Suprapubic skin (tissue), 4 donors: ENCODE data around the gene BCAN. TPM values are rescaled to one million over a fixed set of nuclear protein-coding genes. Genes with fewer than 3 reads are reported as not detected.

Source experiments
- DNase-seq, 2 donors: peaks; one replicate each; pipeline ENCODE4 v3.0.0-alpha.2; 2019; ENCODE audit warnings: low spot score in 2 of 2
- H3K27ac ChIP-seq: fragments of 200-600 bp; sonication (generic); one replicate; pipeline ENCODE4 v1.5.1; 2019
- H3K27me3 ChIP-seq: fragments of 200-600 bp; sonication (generic); one replicate; pipeline ENCODE4 v1.5.1; 2019
- H3K36me3 ChIP-seq: fragments of 200-600 bp; sonication (generic); one replicate; pipeline ENCODE4 v1.5.1; 2019
- H3K4me1 ChIP-seq: fragments of 200-600 bp; sonication (generic); one replicate; pipeline ENCODE4 v1.5.1; 2019
- H3K4me3 ChIP-seq: fragments of 200-600 bp; sonication (generic); one replicate; pipeline ENCODE4 v1.5.1; 2019; ENCODE audit warnings: mild to moderate bottlenecking
- H3K9me3 ChIP-seq: fragments of 200-600 bp; sonication (generic); one replicate; pipeline ENCODE4 v1.5.1; 2019
- EP300 ChIP-seq: sonication (generic); formaldehyde crosslinking; IDR thresholded peaks from one replicate; pipeline ENCODE4 v1.6.1; 2017; ENCODE audit warnings: antibody characterized with exemption
- POLR2A ChIP-seq, 2 donors: fragments of 450-650 bp; IDR thresholded peaks; one replicate each; pipeline ENCODE4 v1.6.1; 2017; ENCODE audit warnings: antibody characterized with exemption in 2 of 2, mild to moderate bottlenecking in 2 of 2, moderate library complexity in 2 of 2
- POLR2AphosphoS5 ChIP-seq, 3 donors: sonication (generic); formaldehyde crosslinking; IDR thresholded peaks; one replicate each; pipeline ENCODE4 v1.6.1; 2017; ENCODE audit warnings: antibody characterized with exemption in 3 of 3
- WGBS: methylation state at CpG from one replicate; pipeline ENCODE4 v1.1.5; 2018; 5-methylcytosine and 5-hydroxymethylcytosine counted together
- total RNA-seq, 4 donors: library from RNA; depleted of rRNA; stranded (reverse); fragments of >200 nt; gene quantifications; one replicate each; pipeline ENCODE4 v1.1.0, GENCODE V29; 2016
- TF ChIP-seq, protein P1 (sequence below), 2 donors: fragments of 200-600 bp in 1 of 2; fragments of 450-650 bp in 1 of 2; sonication (generic) in 1 of 2; IDR thresholded peaks; one replicate each; pipeline ENCODE4 v1.5.1; 2016 to 2019; ENCODE audit warnings: antibody characterized with exemption in 2 of 2, mild to moderate bottlenecking in 1 of 2, moderate library complexity in 1 of 2

BCAN gene
- total RNA-seq, 4 donors from 2014 or later, result 17.8 to 41.2 (median 29.4) TPM

DNA sequence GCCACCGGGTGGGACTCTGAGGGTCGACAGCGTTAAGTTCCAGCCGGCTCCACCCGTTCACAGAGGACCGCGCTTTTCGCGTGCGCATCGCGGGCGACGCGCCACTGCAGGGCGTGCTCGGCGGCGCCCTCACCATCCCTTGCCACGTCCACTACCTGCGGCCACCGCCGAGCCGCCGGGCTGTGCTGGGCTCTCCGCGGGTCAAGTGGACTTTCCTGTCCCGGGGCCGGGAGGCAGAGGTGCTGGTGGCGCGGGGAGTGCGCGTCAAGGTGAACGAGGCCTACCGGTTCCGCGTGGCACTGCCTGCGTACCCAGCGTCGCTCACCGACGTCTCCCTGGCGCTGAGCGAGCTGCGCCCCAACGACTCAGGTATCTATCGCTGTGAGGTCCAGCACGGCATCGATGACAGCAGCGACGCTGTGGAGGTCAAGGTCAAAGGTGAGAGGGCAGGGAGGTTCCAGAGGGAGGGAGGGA lies 4.9 kb downstream of the BCAN start:
- Histone ChIP-seq H3K36me3 (no peaks in the 10 kb centered on the region), H3K4me3 (no peak overlapping the region), H3K9me3 (no peaks in the 10 kb centered on the region), H3K27ac (no peak overlapping the region), H3K27me3 (peaks cover 100% of the 10 kb centered on the region), H3K4me1 (peaks cover 8% of the 10 kb centered on the region)
- no peak for TF ChIP-seq EP300
- WGBS, result 11% methylated on average over 43 of the region's 51 CpGs
- DNase-seq, result no peak

DNA sequence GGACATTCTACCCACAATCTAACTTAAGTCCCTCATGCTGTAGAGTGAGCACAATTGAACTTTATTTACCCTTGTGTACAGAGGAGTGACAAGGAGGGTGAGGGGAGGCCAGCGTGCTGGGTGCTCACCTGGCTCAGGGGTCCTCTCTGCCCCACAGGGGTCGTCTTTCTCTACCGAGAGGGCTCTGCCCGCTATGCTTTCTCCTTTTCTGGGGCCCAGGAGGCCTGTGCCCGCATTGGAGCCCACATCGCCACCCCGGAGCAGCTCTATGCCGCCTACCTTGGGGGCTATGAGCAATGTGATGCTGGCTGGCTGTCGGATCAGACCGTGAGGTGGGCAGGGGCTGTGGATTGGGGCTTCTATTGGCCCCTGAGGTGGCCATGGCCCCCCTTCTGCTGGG lies 5.4 kb downstream of the BCAN start:
- 68% methylated on average over 4 of the region's 10 CpGs for WGBS
- TF ChIP-seq, protein P1, sequence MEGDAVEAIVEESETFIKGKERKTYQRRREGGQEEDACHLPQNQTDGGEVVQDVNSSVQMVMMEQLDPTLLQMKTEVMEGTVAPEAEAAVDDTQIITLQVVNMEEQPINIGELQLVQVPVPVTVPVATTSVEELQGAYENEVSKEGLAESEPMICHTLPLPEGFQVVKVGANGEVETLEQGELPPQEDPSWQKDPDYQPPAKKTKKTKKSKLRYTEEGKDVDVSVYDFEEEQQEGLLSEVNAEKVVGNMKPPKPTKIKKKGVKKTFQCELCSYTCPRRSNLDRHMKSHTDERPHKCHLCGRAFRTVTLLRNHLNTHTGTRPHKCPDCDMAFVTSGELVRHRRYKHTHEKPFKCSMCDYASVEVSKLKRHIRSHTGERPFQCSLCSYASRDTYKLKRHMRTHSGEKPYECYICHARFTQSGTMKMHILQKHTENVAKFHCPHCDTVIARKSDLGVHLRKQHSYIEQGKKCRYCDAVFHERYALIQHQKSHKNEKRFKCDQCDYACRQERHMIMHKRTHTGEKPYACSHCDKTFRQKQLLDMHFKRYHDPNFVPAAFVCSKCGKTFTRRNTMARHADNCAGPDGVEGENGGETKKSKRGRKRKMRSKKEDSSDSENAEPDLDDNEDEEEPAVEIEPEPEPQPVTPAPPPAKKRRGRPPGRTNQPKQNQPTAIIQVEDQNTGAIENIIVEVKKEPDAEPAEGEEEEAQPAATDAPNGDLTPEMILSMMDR (IDR thresholded peaks at IDR 0.05), result no peak
- no peak for TF ChIP-seq POLR2A (IDR thresholded peaks at IDR 0.05)
- TF ChIP-seq POLR2AphosphoS5 (IDR thresholded peaks at IDR 0.05), result no peak
- no peak for TF ChIP-seq EP300
- H3K4me3 ChIP-seq, result no peak overlapping the region
- H3K9me3 ChIP-seq, result no peaks in the 10 kb centered on the region
- DNase-seq, result no peak
- no peaks in the 10 kb centered on the region for H3K36me3 ChIP-seq
- peaks cover 100% of the 10 kb centered on the region for H3K27me3 ChIP-seq
- H3K4me1 ChIP-seq, result peaks cover 3% of the 10 kb centered on the region
- no peak overlapping the region for H3K27ac ChIP-seq

DNA sequence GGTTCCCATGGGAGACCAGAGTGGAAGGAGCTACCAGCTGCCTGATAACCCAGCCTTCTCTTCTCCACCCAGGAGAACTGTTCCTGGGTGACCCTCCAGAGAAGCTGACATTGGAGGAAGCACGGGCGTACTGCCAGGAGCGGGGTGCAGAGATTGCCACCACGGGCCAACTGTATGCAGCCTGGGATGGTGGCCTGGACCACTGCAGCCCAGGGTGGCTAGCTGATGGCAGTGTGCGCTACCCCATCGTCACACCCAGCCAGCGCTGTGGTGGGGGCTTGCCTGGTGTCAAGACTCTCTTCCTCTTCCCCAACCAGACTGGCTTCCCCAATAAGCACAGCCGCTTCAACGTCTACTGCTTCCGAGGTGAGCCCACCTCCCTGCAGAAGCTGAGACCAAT lies 6.6 kb downstream of the BCAN start:
- WGBS, result 93% methylated on average over 3 of the region's 10 CpGs
- Histone ChIP-seq H3K36me3 (no peaks in the 10 kb centered on the region), H3K9me3 (no peaks in the 10 kb centered on the region), H3K27ac (no peak overlapping the region), H3K4me1 (no peaks in the 10 kb centered on the region), H3K27me3 (peaks cover 94% of the 10 kb centered on the region), H3K4me3 (no peak overlapping the region)
- no peak for TF ChIP-seq POLR2A (IDR thresholded peaks at IDR 0.05)
- TF ChIP-seq, protein P1 (IDR thresholded peaks at IDR 0.05), result no peak
- TF ChIP-seq POLR2AphosphoS5 (IDR thresholded peaks at IDR 0.05), result no peak
- no peak for TF ChIP-seq EP300
- no peak for DNase-seq

DNA sequence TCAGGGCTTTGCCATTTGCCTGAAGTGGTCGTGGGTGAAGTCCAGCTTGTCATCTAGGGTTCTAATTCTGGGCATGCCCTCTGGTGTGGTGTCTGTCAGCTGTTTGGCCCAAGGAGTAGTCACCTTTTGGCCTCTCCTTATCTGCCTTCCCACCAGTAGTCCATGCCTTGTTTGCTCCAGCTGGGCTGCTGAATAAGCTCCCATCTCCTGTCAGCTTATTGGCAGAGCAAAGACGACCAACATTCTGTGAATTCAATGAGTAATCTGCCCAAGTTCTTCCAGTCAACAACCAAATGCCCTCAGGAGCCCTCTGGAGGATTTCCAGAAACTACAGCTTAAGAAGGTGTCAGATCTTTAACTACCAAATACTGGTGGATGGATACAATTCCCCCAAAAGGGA lies 7.0 kb downstream of the BCAN start:
- H3K36me3 ChIP-seq, result no peaks in the 10 kb centered on the region
- peaks cover 94% of the 10 kb centered on the region for H3K27me3 ChIP-seq
- H3K9me3 ChIP-seq, result no peaks in the 10 kb centered on the region
- H3K4me1 ChIP-seq, result no peaks in the 10 kb centered on the region
- H3K4me3 ChIP-seq, result no peak overlapping the region
- no peak for TF ChIP-seq POLR2A (IDR thresholded peaks at IDR 0.05)
- no peak for TF ChIP-seq POLR2AphosphoS5 (IDR thresholded peaks at IDR 0.05)
- TF ChIP-seq, protein P1 (IDR thresholded peaks at IDR 0.05), result no peak
- no peak for TF ChIP-seq EP300
- 34% methylated on average over 2 of the region's 2 CpGs for WGBS
- no peak overlapping the region for H3K27ac ChIP-seq
- DNase-seq, result no peak

DNA sequence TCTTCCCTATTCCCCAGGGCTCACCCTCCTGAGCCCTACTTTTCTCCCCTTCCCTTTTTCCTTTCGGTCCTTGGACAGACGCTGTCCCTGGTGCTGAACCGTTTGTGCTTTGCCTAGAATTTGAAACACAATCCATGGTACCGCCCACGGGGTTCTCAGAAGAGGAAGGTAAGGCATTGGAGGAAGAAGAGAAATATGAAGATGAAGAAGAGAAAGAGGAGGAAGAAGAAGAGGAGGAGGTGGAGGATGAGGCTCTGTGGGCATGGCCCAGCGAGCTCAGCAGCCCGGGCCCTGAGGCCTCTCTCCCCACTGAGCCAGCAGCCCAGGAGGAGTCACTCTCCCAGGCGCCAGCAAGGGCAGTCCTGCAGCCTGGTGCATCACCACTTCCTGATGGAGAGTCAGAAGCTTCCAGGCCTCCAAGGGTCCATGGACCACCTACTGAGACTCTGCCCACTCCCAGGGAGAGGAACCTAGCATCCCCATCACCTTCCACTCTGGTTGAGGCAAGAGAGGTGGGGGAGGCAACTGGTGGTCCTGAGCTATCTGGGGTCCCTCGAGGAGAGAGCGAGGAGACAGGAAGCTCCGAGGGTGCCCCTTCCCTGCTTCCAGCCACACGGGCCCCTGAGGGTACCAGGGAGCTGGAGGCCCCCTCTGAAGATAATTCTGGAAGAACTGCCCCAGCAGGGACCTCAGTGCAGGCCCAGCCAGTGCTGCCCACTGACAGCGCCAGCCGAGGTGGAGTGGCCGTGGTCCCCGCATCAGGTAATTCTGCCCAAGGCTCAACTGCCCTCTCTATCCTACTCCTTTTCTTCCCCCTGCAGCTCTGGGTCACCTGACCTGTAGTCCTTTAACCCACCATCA lies 10.4 kb downstream of the BCAN start:
- H3K4me1 ChIP-seq, result peaks cover 9% of the 10 kb centered on the region
- 47% methylated on average over 15 of the region's 16 CpGs for WGBS
- no peak for DNase-seq
- no peak overlapping the region for H3K4me3 ChIP-seq
- no peaks in the 10 kb centered on the region for H3K36me3 ChIP-seq
- no peak for TF ChIP-seq POLR2A (IDR thresholded peaks at IDR 0.05)
- TF ChIP-seq, protein P1 (IDR thresholded peaks at IDR 0.05), result no peak
- peaks cover 88% of the 10 kb centered on the region for H3K27me3 ChIP-seq
- no peak overlapping the region for H3K27ac ChIP-seq
- H3K9me3 ChIP-seq, result no peaks in the 10 kb centered on the region
